ENCODE results near the gene BMPR1B. TPM values are rescaled to one million over a fixed set of nuclear protein-coding genes. Genes with fewer than 3 reads are reported as not detected.

BMPR1B gene
- total RNA-seq, 4 donors from 2014 or later, result 0.46 to 1.3 (median 0.88) TPM

DNA sequence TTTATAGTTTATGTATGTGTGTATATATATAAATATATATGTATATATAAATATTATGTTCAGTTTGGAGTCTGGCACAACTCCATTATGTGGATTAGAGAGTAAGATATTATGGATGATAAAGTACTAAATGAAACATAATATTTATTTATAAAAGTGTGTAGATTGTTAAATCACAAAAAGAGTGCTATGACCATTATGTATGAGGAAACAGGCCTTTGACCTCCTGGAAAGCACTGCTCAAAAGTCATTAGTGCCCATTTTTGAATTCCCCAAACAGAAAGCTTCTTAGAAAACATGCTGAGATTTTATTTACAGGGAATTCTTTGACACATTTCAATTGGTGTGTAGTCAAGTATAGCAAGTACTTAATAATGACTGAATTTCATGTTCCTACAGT is 399.8 kb downstream of the BMPR1B start:
- TF ChIP-seq, protein P1, sequence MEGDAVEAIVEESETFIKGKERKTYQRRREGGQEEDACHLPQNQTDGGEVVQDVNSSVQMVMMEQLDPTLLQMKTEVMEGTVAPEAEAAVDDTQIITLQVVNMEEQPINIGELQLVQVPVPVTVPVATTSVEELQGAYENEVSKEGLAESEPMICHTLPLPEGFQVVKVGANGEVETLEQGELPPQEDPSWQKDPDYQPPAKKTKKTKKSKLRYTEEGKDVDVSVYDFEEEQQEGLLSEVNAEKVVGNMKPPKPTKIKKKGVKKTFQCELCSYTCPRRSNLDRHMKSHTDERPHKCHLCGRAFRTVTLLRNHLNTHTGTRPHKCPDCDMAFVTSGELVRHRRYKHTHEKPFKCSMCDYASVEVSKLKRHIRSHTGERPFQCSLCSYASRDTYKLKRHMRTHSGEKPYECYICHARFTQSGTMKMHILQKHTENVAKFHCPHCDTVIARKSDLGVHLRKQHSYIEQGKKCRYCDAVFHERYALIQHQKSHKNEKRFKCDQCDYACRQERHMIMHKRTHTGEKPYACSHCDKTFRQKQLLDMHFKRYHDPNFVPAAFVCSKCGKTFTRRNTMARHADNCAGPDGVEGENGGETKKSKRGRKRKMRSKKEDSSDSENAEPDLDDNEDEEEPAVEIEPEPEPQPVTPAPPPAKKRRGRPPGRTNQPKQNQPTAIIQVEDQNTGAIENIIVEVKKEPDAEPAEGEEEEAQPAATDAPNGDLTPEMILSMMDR (IDR thresholded peaks at IDR 0.05), result no peak
- no peak for TF ChIP-seq POLR2A (IDR thresholded peaks at IDR 0.05)
- intact Hi-C loops (cut with DNase I; ENCODE audit: low total_unique reads), result no loop called here
- H3K4me3 ChIP-seq (ENCODE audit: low read depth, poor library complexity, severe bottlenecking), result no peak overlapping the region
- no peak for DNase-seq (ENCODE audit: low spot score in 2 of 2)

GRCh38 chr4:95158045-95158444 is 400.3 kb downstream of the BMPR1B start:
- no peak overlapping the region for H3K4me3 ChIP-seq (ENCODE audit: low read depth, poor library complexity, severe bottlenecking)
- intact Hi-C loops (cut with DNase I; ENCODE audit: low total_unique reads), result no loop called here
- no peak for TF ChIP-seq POLR2A (IDR thresholded peaks at IDR 0.05)
- DNase-seq (ENCODE audit: low spot score in 2 of 2), result no peak
- WGBS, 2 donors, result 90 to 92% methylated on average over 2 of the region's 2 CpGs

DNA sequence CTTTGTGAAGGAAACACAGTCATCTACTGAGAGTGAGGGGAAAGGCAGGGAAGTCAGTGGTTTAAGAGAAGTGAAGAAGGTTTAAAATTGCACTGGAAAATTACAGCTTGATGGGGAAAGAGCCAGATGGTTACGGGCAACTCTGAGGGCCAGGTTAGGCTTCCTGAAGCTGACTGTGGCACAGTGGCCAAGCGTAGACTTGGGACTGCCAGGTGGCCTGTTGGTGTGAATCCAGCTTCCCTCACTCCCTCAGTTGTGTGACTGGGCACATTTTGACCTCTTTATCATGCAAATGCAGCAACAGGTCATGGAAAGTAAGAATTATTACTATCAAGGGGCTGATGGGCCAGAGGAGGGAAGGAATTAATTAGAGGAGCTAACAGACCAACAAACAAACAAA is 400.9 kb downstream of the BMPR1B start:
- no peak for DNase-seq (ENCODE audit: low spot score in 2 of 2)
- intact Hi-C loops (cut with DNase I; ENCODE audit: low total_unique reads), result no loop called here
- 89 to 96% methylated on average over 2 of the region's 2 CpGs for WGBS, 2 donors
- TF ChIP-seq, protein P1 (IDR thresholded peaks at IDR 0.05), result no peak
- TF ChIP-seq POLR2A (IDR thresholded peaks at IDR 0.05), result no peak
- no peak overlapping the region for H3K4me3 ChIP-seq (ENCODE audit: low read depth, poor library complexity, severe bottlenecking)

GRCh38 chr4:95159384-95159783 is 401.6 kb downstream of the BMPR1B start:
- 83 to 85% methylated on average over 4 of the region's 4 CpGs for WGBS, 2 donors
- H3K4me3 ChIP-seq (ENCODE audit: low read depth, poor library complexity, severe bottlenecking), result no peak overlapping the region
- intact Hi-C loops (cut with DNase I; ENCODE audit: low total_unique reads), result no loop called here
- no peak for TF ChIP-seq POLR2A (IDR thresholded peaks at IDR 0.05)
- TF ChIP-seq, protein P1 (IDR thresholded peaks at IDR 0.05), result no peak
- DNase-seq (ENCODE audit: low spot score in 2 of 2), result no peak

DNA sequence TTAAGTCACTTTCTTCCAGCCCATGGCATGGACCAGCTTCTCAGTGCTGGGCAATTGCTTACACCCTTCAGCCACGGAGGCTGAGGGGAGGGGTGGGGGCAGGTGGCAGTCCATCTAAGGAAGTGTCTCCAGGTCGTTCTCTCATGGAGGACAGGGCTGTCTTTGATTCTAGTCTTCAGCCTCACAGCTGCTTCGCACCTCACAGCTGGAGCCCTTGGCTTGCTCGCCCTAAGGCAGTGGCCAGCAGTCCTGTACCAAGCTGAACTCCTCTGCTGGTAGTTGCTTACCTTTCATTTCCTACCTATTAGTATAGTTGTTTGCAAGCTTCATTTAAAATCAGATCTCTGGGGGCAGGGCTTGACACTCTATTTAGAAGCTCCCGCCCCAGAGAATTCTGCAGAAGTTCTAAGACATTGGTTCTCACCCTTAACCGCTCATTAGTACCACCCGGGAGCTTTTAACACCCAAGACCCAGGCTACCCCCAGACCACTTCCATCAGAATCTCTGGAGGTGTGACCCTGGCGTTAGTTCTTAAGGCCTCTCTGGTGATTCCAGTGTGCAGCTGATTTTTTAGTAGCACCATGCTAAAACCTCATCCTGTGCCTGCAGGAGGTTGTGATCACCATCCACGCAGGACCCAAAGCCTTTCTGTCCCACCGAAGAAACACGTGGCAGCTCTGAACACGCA is 404.2 kb downstream of the BMPR1B start:
- no peak overlapping the region for H3K4me3 ChIP-seq (ENCODE audit: low read depth, poor library complexity, severe bottlenecking)
- intact Hi-C loops (cut with DNase I; ENCODE audit: low total_unique reads), result no loop called here
- 79 to 83% methylated on average over 12 of the region's 12 CpGs for WGBS, 2 donors
- TF ChIP-seq, protein P1 (IDR thresholded peaks at IDR 0.05), result no peak
- no peak for TF ChIP-seq POLR2A (IDR thresholded peaks at IDR 0.05)
- no peak for DNase-seq (ENCODE audit: low spot score in 2 of 2)

- no peak for DNase-seq (ENCODE audit: low spot score in 2 of 2)
- H3K4me3 ChIP-seq (ENCODE audit: low read depth, poor library complexity, severe bottlenecking), result no peak overlapping the region
- intact Hi-C loops (cut with DNase I; ENCODE audit: low total_unique reads), result no loop called here
- WGBS, 2 donors, result 80 to 87% methylated on average over 6 of the region's 6 CpGs
- TF ChIP-seq, protein P1 (IDR thresholded peaks at IDR 0.05), result no peak
- TF ChIP-seq POLR2A (IDR thresholded peaks at IDR 0.05), result no peak
Measured at GRCh38 chr4:95162867-95163266, 405.1 kb downstream of the BMPR1B start.

Measured in lower leg skin (tissue), 4 donors.